Measurements from ENCODE around the gene RFX5. TPM values are rescaled to one million over a fixed set of nuclear protein-coding genes. Genes with fewer than 3 reads are reported as not detected.

The RFX5 gene
- total and polyA plus RNA-seq, 4 donors: 5.2 to 17.5 (median 11.1) TPM

GRCh38 chr1:151290709-151291303 is 56.2 kb downstream of the RFX5 start:
- Histone ChIP-seq H3K4me1 (ENCODE audit: control insufficient read depth in 4 of 4, insufficient read depth in 4 of 4, low read length in 3 of 4) (no peaks in the 10 kb centered on the region), H3K9ac (ENCODE audit: low read depth in 1 of 2, low read length in 2 of 2) (no peak overlapping the region), H3K36me3 (ENCODE audit: control insufficient read depth in 4 of 4, insufficient read depth in 3 of 4, low read depth in 1 of 4, low read length in 3 of 4) (peaks cover 31 to 92% (median 54%) of the 10 kb centered on the region in 4 donors), H3K27me3 (ENCODE audit: control insufficient read depth in 4 of 4, insufficient read depth in 4 of 4, low read length in 3 of 4) (no peaks in the 10 kb centered on the region), H3K9me3 (ENCODE audit: control insufficient read depth in 4 of 4, low read length in 3 of 4) (no peaks in the 10 kb centered on the region), H3K4me3 (ENCODE audit: low read depth in 1 of 3, low read length in 3 of 3) (no peak overlapping the region), H3K27ac (ENCODE audit: low read depth in 1 of 2, low read length in 2 of 2) (no peak overlapping the region)
- 89% methylated on average over 19 of the region's 19 CpGs for WGBS
- TF ChIP-seq ZBTB33 (IDR thresholded peaks at IDR 0.05) (no peak), FOXA2 (IDR thresholded peaks at IDR 0.05) (no peak), NR2F2 (IDR thresholded peaks at IDR 0.05) (no peak), JUND (IDR thresholded peaks at IDR 0.05) (no peak), GABPA (IDR thresholded peaks at IDR 0.05 in 1 of 2, conservative IDR thresholded peaks at IDR 0.05 in 1 of 2) (no peak), YY1 (IDR thresholded peaks at IDR 0.05) (no peak), CTCF (IDR thresholded peaks at IDR 0.05; ENCODE audit: low read depth, low read length, missing input control) (no peak), HNF4A (conservative IDR thresholded peaks at IDR 0.05) (no peak), ATF3 (IDR thresholded peaks at IDR 0.05) (no peak), FOXA1 (IDR thresholded peaks at IDR 0.05) (no peak)
- DNase-seq (ENCODE audit: low spot score): no peak

Small RNAs within 50 kb of the gene (small RNA-seq; reads per million reads assigned to genes)
- gene RN7SL444P: 0.07 reads per million

Other genes with a start within 250 kb of the RFX5 start
- gene SEMA6C, start 200.6 kb downstream of the RFX5 start, total RNA-seq: 1 to 10 TPM; 1.4 to 1.5 TPM
- gene SEMA6C, start 200.6 kb downstream of the RFX5 start, polyA plus RNA-seq: 1 to 10 TPM; 1.4 TPM
- gene TNFAIP8L2, start 190.6 kb downstream of the RFX5 start, total RNA-seq: 1 to 10 TPM; 4.4 to 8.7 TPM
- gene TNFAIP8L2, start 190.6 kb downstream of the RFX5 start, polyA plus RNA-seq: 1 to 10 TPM; 2.9 to 3.8 TPM
- gene LYSMD1, start 181.3 kb downstream of the RFX5 start, total RNA-seq: 1 to 10 TPM; 2.8 to 4.4 TPM
- 1 to 10 TPM; 3.5 to 5.3 TPM for gene LYSMD1, start 181.3 kb downstream of the RFX5 start, polyA plus RNA-seq
- 10 to 100 TPM in 1 of 2 donors, 1 to 10 TPM in 1; 4.8 to 11.3 TPM for gene SCNM1, start 181.1 kb downstream of the RFX5 start, total RNA-seq
- 10 to 100 TPM in 1 of 2 donors, 1 to 10 TPM in 1; 9.7 to 14.3 TPM for gene SCNM1, start 181.1 kb downstream of the RFX5 start, polyA plus RNA-seq
- gene TMOD4, start 171.3 kb downstream of the RFX5 start, total RNA-seq: not detected
- gene TMOD4, start 171.3 kb downstream of the RFX5 start, polyA plus RNA-seq: not detected
- gene VPS72, start 157.1 kb downstream of the RFX5 start, total RNA-seq: 10 to 100 TPM; 11.3 to 16.0 TPM
- gene VPS72, start 157.1 kb downstream of the RFX5 start, polyA plus RNA-seq: 10 to 100 TPM; 10.7 to 12.6 TPM
- 10 to 100 TPM; 16.7 to 32.0 TPM for gene PIP5K1A, start 148.7 kb downstream of the RFX5 start, total RNA-seq
- gene PIP5K1A, start 148.7 kb downstream of the RFX5 start, polyA plus RNA-seq: 10 to 100 TPM in 1 of 2 donors, 1 to 10 TPM in 1; 4.0 to 10.4 TPM
- 10 to 100 TPM; 77.7 to 86.3 TPM for gene PSMD4, start 92.5 kb downstream of the RFX5 start, total RNA-seq
- 100 to 1,000 TPM in 1 of 2 donors, 10 to 100 TPM in 1; 87.7 to 108 TPM for gene PSMD4, start 92.5 kb downstream of the RFX5 start, polyA plus RNA-seq
- gene ZNF687, start 65.0 kb downstream of the RFX5 start, total RNA-seq: 1 to 10 TPM; 9.3 to 9.7 TPM
- 1 to 10 TPM; 2.7 to 6.4 TPM for gene ZNF687, start 65.0 kb downstream of the RFX5 start, polyA plus RNA-seq
- 10 to 100 TPM; 24.2 to 27.1 TPM for gene PI4KB, start 19.8 kb downstream of the RFX5 start, total RNA-seq
- 10 to 100 TPM; 14.2 to 14.3 TPM for gene PI4KB, start 19.8 kb downstream of the RFX5 start, polyA plus RNA-seq
- gene SELENBP1, start 25.5 kb upstream of the RFX5 start, total RNA-seq: 100 to 1,000 TPM; 152 to 387 TPM
- 100 to 1,000 TPM; 141 to 209 TPM for gene SELENBP1, start 25.5 kb upstream of the RFX5 start, polyA plus RNA-seq
- 100 to 1,000 TPM; 130 to 212 TPM for gene PSMB4, start 52.3 kb upstream of the RFX5 start, total RNA-seq
- 100 to 1,000 TPM; 191 to 228 TPM for gene PSMB4, start 52.3 kb upstream of the RFX5 start, polyA plus RNA-seq
- gene POGZ, start 112.2 kb upstream of the RFX5 start, total RNA-seq: 10 to 100 TPM; 26.8 to 30.1 TPM
- gene POGZ, start 112.2 kb upstream of the RFX5 start, polyA plus RNA-seq: 1 to 10 TPM; 7.7 to 7.8 TPM
- 10 to 100 TPM; 16.9 to 48.9 TPM for gene CGN, start 164.1 kb upstream of the RFX5 start, total RNA-seq
- gene CGN, start 164.1 kb upstream of the RFX5 start, polyA plus RNA-seq: 10 to 100 TPM; 19.3 to 19.5 TPM
- gene TUFT1, start 193.1 kb upstream of the RFX5 start, total RNA-seq: 1 to 10 TPM; 3.4 to 4.8 TPM
- 1 to 10 TPM; 1.7 to 2.6 TPM for gene TUFT1, start 193.1 kb upstream of the RFX5 start, polyA plus RNA-seq

Data from liver (tissue), 10 donors.